ENCODE results near the gene EXOSC6.

DNA sequence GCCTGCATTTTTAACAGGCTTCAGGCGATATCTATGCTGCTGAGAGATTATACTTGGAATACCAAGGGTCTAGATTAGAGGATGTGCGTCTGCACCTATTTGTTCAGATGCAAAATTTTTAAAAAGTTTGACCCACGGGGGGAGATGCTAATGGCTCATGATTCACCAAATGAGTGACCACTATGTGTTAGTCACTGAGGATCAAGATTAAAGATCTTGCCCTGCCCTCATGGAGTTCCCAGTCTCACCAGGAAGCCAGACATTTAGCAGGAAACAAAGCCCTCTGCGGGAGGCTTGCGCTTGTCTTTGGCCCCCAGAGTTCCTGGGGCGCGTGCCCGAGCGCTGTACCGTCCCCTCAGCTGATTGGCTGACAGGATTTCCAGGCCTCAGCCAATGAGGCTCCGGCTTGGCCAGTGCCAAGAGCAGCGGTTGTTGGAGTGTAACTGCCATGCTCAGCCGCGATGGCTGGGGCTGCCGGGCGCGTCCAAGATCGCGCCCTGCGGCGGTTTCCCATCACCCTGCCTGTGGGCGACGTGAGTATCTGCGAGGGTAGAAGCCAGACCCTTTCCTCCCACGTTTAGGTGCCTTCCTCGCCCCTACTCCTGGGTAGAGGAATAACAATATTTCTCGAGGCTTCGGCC is 42.8 kb upstream of the EXOSC6 start:
- TF ChIP-seq, protein P1, sequence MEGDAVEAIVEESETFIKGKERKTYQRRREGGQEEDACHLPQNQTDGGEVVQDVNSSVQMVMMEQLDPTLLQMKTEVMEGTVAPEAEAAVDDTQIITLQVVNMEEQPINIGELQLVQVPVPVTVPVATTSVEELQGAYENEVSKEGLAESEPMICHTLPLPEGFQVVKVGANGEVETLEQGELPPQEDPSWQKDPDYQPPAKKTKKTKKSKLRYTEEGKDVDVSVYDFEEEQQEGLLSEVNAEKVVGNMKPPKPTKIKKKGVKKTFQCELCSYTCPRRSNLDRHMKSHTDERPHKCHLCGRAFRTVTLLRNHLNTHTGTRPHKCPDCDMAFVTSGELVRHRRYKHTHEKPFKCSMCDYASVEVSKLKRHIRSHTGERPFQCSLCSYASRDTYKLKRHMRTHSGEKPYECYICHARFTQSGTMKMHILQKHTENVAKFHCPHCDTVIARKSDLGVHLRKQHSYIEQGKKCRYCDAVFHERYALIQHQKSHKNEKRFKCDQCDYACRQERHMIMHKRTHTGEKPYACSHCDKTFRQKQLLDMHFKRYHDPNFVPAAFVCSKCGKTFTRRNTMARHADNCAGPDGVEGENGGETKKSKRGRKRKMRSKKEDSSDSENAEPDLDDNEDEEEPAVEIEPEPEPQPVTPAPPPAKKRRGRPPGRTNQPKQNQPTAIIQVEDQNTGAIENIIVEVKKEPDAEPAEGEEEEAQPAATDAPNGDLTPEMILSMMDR (IDR thresholded peaks at IDR 0.05; ENCODE audit: poor library complexity, severe bottlenecking): no peak
- TF ChIP-seq EZH2 (IDR thresholded peaks at IDR 0.05; ENCODE audit: borderline replicate concordance, insufficient read depth, low read length, poor library complexity, severe bottlenecking) (no peak), POLR2AphosphoS5 (IDR thresholded peaks at IDR 0.05) (no peak), EP300 (conservative IDR thresholded peaks at IDR 0.05; ENCODE audit: poor library complexity, severe bottlenecking) (no peak), MXI1 (conservative IDR thresholded peaks at IDR 0.05; ENCODE audit: poor library complexity, severe bottlenecking) (no peak)
